GM19467 (cell line): ENCODE data around the gene TUG1.
A peak's percentile ranks its signal among the peaks of the same experiment; 100 is the strongest.

Experiments
- ATAC-seq: cut with Tn5 transposase; IDR thresholded peaks from one replicate; pipeline ENCODE4 v1.9.1; 2021; ENCODE audit warnings: mild to moderate bottlenecking, moderate library complexity; ENCODE audit not compliant: unreplicated experiment

TUG1 gene

GRCh38 chr22:30968924-30969531 is at the start of gene TUG1:
TUG1 (plus strand) TSS chr22:30969265.
- peak; percentile 91 for ATAC-seq

GRCh38 chr22:30919973-30920372 is 49.1 kb upstream of the TUG1 start:
- ATAC-seq = no peak

- no peak for ATAC-seq
Measured at GRCh38 chr22:30920407-30920806, 48.7 kb upstream of the TUG1 start.

DNA sequence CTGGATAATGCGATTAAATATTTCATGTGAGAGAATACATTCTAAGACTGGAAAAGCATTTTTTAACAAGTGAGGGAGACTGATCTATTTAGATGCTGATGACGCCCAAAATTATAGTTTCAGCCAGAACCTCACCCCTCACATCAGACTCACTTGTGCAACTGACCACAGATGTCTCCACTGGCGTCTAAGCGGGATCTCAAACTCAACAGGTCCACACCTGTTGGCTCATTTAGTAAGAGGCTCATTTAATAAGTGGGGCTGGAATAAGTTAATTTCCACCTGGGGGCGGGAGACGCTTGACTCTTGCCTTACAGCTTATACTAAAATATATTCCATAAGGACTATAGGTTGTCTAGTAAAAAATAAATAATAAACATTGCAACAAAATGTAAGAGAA is 48.0 kb upstream of the TUG1 start:
- ATAC-seq = no peak

DNA sequence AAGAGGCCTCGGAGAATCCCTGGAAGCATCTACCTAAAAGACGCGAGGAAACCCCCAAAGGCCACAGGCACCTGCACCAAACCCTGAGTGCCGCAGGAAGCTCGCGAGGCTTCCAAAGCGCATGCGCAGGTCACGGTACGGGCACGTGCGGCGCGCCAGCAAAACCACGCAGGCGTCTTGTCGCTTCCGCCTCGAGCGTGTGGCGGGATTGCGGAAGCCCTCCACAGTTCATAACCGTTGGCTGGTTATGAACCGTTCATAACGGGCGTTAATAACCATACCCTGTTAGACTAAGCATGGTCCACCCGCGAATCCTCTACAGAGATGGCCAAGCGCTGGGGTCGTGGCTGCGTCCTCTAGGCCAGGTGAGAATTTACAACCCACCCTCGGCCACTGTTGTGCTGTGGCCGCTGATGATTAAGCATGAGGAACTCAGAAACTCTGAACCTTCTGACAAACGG is 46.9 kb upstream of the TUG1 start:
- no peak for ATAC-seq

- no peak for ATAC-seq
Measured at GRCh38 chr22:30923168-30923900, 45.7 kb upstream of the TUG1 start.

DNA sequence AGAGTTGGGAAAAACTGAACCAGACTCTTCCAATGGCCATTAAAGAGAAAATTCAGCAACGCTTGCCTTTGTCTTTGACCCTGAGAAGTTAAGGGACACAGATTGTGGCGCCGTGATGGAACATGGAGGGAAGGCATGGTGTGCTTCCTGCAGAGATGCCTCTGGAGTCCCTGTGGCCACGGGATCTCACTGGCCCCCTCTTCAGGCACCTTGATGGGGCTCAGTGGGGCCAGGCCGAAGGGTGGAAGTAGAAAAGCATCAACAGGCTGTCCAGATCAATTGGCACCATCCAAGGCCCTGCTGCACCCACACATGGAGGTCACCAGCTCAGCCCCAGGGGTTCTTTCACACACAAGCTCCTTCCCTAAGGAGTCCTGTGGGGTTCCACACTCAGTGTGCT is 43.4 kb upstream of the TUG1 start:
- no peak for ATAC-seq

GRCh38 chr22:30926706-30927105 is 42.4 kb upstream of the TUG1 start:
- no peak for ATAC-seq

- ATAC-seq = no peak
Measured at GRCh38 chr22:30927806-30928205, 41.3 kb upstream of the TUG1 start.

DNA sequence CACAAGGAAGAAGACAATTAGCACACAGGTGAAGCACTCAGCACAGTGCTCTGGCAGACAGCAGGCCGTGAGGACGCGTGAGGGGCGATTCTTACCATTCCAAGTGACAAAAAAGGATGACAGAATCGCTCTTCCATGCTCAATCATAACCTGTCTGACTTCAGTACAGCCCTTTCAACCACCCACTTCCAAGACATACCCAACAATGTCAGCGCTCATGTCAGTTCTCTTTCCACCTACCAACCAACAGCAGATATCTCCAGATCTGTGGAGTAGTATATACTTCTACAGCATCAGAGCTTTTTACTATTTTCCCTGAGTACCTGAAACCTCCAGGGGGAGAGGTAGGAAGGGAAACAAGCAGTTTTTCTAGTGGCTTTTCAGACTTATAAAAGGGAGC is 40.7 kb upstream of the TUG1 start:
- no peak for ATAC-seq

GRCh38 chr22:30930228-30930627 is 38.8 kb upstream of the TUG1 start:
- ATAC-seq = no peak

DNA sequence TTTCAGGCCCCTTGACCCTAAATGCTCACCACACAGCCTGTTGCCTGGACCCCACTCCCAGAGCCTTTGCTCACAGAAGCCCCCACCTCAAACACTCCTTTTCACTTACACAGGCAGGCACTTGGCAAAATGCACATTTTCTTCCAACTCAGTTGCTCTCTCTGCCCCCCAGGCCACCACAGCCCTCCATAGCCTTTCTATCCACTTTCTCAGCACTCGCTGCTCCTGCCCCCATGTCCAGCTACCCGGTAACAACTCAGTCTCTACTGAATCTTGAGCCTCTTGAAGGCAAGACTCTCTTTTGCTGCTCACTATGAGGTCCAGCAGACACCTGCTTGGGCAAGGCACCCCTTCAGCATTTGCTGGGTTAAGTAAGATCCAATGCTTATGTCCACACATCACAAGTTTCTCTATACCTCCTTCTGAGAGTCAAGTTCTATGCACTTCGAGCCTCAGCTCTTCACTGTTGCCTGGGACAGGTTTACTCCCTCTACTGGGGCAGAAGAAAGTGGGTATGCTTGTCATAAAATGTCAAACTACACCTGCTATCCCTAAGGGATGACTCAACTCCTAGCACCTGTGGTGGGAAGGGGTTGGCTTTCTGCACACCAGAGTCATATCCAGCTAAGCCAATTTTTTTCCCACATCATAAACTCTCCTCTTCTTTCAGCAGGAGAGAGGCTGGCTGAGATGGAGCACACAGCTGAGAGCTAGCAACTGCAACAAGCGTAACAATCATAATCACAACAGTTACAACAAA is 37.3 kb upstream of the TUG1 start:
- ATAC-seq = no peak

GRCh38 chr22:30932661-30933060 is 36.4 kb upstream of the TUG1 start:
- ATAC-seq = no peak

GRCh38 chr22:30933457-30933856 is 35.6 kb upstream of the TUG1 start:
- no peak for ATAC-seq

GRCh38 chr22:30934053-30934452 is 35.0 kb upstream of the TUG1 start:
- no peak for ATAC-seq

- ATAC-seq = no peak
Measured at GRCh38 chr22:30940685-30941362, 28.2 kb upstream of the TUG1 start.

GRCh38 chr22:30941363-30941740 is 27.7 kb upstream of the TUG1 start:
- no peak for ATAC-seq

- ATAC-seq = no peak
Measured at GRCh38 chr22:30943368-30943767, 25.7 kb upstream of the TUG1 start.

- ATAC-seq = no peak
Measured at GRCh38 chr22:30944986-30945385, 24.1 kb upstream of the TUG1 start.

- no peak for ATAC-seq
Measured at GRCh38 chr22:30945653-30946052, 23.4 kb upstream of the TUG1 start.

GRCh38 chr22:30946354-30946753 is 22.7 kb upstream of the TUG1 start:
- ATAC-seq = no peak
